Esophagus squamous epithelium (tissue), 5 donors: ENCODE results near the gene TPO. TPM values are rescaled to one million over a fixed set of nuclear protein-coding genes. Genes with fewer than 3 reads are reported as not detected.

ENCODE experiments used
- DNase-seq: peaks from one replicate; lab custom pipeline; 2025; lab: John Stamatoyannopoulos, UW
- H3K27ac ChIP-seq, 4 donors: fragments of 200-600 bp; sonication (generic); one replicate each; pipeline ENCODE4 v1.5.1; 2016 to 2019; ENCODE audit warnings: mild to moderate bottlenecking in 1 of 4
- H3K27me3 ChIP-seq, 4 donors: fragments of 200-600 bp; sonication (generic); 1 replicate in 3 of 4; 2 replicates in 1 of 4; pipeline versions ENCODE4 v1.5.1 to v1.6.0; 2017 to 2021; ENCODE audit warnings: antibody characterized with exemption in 1 of 4
- H3K36me3 ChIP-seq, 3 donors: fragments of 200-600 bp; sonication (generic); one replicate each; pipeline ENCODE4 v1.5.1; 2016 to 2019
- H3K4me1 ChIP-seq, 3 donors: fragments of 200-600 bp; sonication (generic); one replicate each; pipeline ENCODE4 v1.5.1; 2017 to 2019
- H3K4me3 ChIP-seq, 4 donors: fragments of 200-600 bp; sonication (generic); 1 replicate in 3 of 4; 2 replicates in 1 of 4; pipeline ENCODE4 v1.5.1; 2016 to 2019; ENCODE audit warnings: mild to moderate bottlenecking in 2 of 4, moderate library complexity in 1 of 4
- H3K9me3 ChIP-seq, 3 donors: fragments of 200-600 bp; sonication (generic); one replicate each; pipeline ENCODE4 v1.5.1; 2016 to 2019
- POLR2A ChIP-seq, 4 donors: fragments of 450-650 bp; IDR thresholded peaks; one replicate each; pipeline ENCODE4 v1.6.1; 2017; ENCODE audit warnings: antibody characterized with exemption in 4 of 4, mild to moderate bottlenecking in 4 of 4, moderate library complexity in 3 of 4
- WGBS, 2 donors: methylation state at CpG; one replicate each; pipeline ENCODE4 v1.1.5; 2018; 5-methylcytosine and 5-hydroxymethylcytosine counted together
- intact Hi-C: fragments of 100-400 bp; cut with DNase I; formaldehyde crosslinking; loops from one replicate; pipeline ENCODE4 v1.15.0; 2022
- total RNA-seq, 4 donors: library from RNA; depleted of rRNA; stranded (reverse); fragments of >200 nt; gene quantifications; one replicate each; pipeline ENCODE4 v1.1.0, GENCODE V29; 2016
- TF ChIP-seq, protein P1 (sequence below), 6 experiments: fragments of 450-650 bp in 4 of 6; fragments of 200-600 bp in 2 of 6; sonication (generic) in 2 of 6; IDR thresholded peaks; one replicate each; pipeline ENCODE4 v1.5.1; 2016 to 2019; ENCODE audit warnings: antibody characterized with exemption in 6 of 6, mild to moderate bottlenecking in 4 of 6, moderate library complexity in 4 of 6
- donor health status: DM: yes; HTN: yes; CAD: no.

TPO gene
- total RNA-seq, 4 donors from 2014 or later, result 0.31 to 4.6 (median 2.7) TPM

DNA sequence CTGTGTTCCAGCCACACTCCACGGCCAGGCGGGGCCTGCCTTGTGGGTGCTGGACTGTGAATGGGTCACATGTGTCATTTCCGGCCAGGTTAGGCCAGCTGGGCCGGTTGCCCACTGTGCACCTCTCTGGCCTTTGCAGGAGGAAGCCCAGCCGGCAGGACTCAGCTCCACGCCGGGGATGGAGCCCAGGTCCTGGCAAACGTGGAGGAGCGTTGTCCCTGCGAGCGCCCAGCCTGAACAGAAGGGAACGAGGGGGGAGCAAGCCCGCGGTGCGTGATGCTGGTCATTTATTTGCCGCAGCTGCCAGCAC, 178.2 kb downstream of the TPO start:
- 49 to 56% methylated on average over 5 to 8 of the region's 16 CpGs for WGBS, 2 donors

More for the DNA sequence above, 178.2 kb downstream of the TPO start:
- intact Hi-C loops, result loop anchor here (10.0 kb wide), 1 partner anchor 153 kb away; the partner anchor contains the start of gene PXDN
- H3K4me1 ChIP-seq, result peaks cover 0 to 30% (median 10%) of the 10 kb centered on the region in 3 donors
- H3K27ac ChIP-seq, result no peak overlapping the region
- H3K9me3 ChIP-seq, result no peaks in the 10 kb centered on the region
- TF ChIP-seq POLR2A (IDR thresholded peaks at IDR 0.05), result no peak
- TF ChIP-seq, protein P1, sequence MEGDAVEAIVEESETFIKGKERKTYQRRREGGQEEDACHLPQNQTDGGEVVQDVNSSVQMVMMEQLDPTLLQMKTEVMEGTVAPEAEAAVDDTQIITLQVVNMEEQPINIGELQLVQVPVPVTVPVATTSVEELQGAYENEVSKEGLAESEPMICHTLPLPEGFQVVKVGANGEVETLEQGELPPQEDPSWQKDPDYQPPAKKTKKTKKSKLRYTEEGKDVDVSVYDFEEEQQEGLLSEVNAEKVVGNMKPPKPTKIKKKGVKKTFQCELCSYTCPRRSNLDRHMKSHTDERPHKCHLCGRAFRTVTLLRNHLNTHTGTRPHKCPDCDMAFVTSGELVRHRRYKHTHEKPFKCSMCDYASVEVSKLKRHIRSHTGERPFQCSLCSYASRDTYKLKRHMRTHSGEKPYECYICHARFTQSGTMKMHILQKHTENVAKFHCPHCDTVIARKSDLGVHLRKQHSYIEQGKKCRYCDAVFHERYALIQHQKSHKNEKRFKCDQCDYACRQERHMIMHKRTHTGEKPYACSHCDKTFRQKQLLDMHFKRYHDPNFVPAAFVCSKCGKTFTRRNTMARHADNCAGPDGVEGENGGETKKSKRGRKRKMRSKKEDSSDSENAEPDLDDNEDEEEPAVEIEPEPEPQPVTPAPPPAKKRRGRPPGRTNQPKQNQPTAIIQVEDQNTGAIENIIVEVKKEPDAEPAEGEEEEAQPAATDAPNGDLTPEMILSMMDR (IDR thresholded peaks at IDR 0.05), result no peak
- peak overlapping the region in 1 of 4 donors; percentile 6 for H3K4me3 ChIP-seq
- DNase-seq, result no peak
- H3K27me3 ChIP-seq, result peaks cover 0 to 47% (median 0%) of the 10 kb centered on the region in 4 donors
- no peaks in the 10 kb centered on the region for H3K36me3 ChIP-seq
